ENCODE results near the gene CISD3.

The CISD3 gene

GRCh38 chr17:38706505-38707216 is 23.5 kb upstream of the CISD3 start:
- no peak for DNase-seq

- no peak for DNase-seq
Measured at GRCh38 chr17:38707678-38708351, 22.3 kb upstream of the CISD3 start.

GRCh38 chr17:38709104-38709820 is 20.9 kb upstream of the CISD3 start:
- no peak for DNase-seq

- DNase-seq: no peak
Measured at GRCh38 chr17:38709864-38710603, 20.1 kb upstream of the CISD3 start.

GRCh38 chr17:38710604-38710962 is 19.6 kb upstream of the CISD3 start:
- no peak for DNase-seq

GRCh38 chr17:38710985-38711384 is 19.2 kb upstream of the CISD3 start:
- DNase-seq: no peak

GRCh38 chr17:38711792-38712571 is 18.2 kb upstream of the CISD3 start:
- no peak for DNase-seq

- DNase-seq: no peak
Measured at GRCh38 chr17:38712593-38712992, 17.5 kb upstream of the CISD3 start.

- DNase-seq: no peak
Measured at GRCh38 chr17:38713456-38714075, 16.6 kb upstream of the CISD3 start.

- DNase-seq: no peak
Measured at GRCh38 chr17:38715216-38715943, 14.8 kb upstream of the CISD3 start.

GRCh38 chr17:38716368-38717005 is 13.7 kb upstream of the CISD3 start:
- DNase-seq: no peak

GRCh38 chr17:38717139-38717745 is 12.9 kb upstream of the CISD3 start:
- no peak for DNase-seq

- no peak for DNase-seq
Measured at GRCh38 chr17:38719289-38719942, 10.7 kb upstream of the CISD3 start.

GRCh38 chr17:38719943-38720641 is 10.0 kb upstream of the CISD3 start:
- DNase-seq: no peak

GRCh38 chr17:38720941-38721340 is 9.2 kb upstream of the CISD3 start:
- no peak for DNase-seq

- no peak for DNase-seq
Measured at GRCh38 chr17:38721802-38722201, 8.3 kb upstream of the CISD3 start.

GRCh38 chr17:38724337-38724988 is 5.7 kb upstream of the CISD3 start:
- DNase-seq: no peak

GRCh38 chr17:38725066-38725465 is 5.1 kb upstream of the CISD3 start:
- DNase-seq: no peak

All from right kidney (tissue), 1 donor.